ENCODE measurements around the gene AADACL3. TPM values are rescaled to one million over a fixed set of nuclear protein-coding genes. Genes with fewer than 3 reads are reported as not detected.

Gene AADACL3
- total RNA-seq, 1 donor from 2014 or later: not detected

DNA sequence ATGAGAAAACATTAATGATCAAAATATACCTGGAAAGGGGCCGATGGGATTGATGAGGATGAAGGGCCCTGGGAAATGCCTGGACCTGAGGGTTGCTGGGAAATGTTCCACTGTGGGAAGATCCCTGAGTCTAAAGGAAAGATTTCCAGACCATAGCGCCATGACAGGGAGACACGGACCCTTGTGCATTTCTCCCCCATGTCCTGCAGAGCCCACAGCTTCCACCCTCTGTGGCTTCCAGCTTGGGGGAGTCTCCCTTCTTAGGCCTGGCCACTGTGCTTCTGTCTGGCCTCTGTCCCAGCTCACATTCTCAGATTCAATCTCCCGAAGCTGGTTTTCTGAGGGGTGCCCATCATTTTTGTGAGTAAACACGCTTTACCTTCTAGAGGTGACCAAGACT is 56.6 kb downstream of the AADACL3 start:
- no peak for DNase-seq (ENCODE audit: low spot score)
- peaks cover 1% of the 10 kb centered on the region for H3K9me3 Mint-ChIP-seq (ENCODE audit: low read depth)
- no peaks in the 10 kb centered on the region for H3K4me1 Mint-ChIP-seq (ENCODE audit: low read depth)
- no peaks in the 10 kb centered on the region for H3K36me3 Mint-ChIP-seq (ENCODE audit: low read depth)
- no peak overlapping the region for H3K4me3 Mint-ChIP-seq (ENCODE audit: unreplicated experiment)
- TF ChIP-seq, protein P1, sequence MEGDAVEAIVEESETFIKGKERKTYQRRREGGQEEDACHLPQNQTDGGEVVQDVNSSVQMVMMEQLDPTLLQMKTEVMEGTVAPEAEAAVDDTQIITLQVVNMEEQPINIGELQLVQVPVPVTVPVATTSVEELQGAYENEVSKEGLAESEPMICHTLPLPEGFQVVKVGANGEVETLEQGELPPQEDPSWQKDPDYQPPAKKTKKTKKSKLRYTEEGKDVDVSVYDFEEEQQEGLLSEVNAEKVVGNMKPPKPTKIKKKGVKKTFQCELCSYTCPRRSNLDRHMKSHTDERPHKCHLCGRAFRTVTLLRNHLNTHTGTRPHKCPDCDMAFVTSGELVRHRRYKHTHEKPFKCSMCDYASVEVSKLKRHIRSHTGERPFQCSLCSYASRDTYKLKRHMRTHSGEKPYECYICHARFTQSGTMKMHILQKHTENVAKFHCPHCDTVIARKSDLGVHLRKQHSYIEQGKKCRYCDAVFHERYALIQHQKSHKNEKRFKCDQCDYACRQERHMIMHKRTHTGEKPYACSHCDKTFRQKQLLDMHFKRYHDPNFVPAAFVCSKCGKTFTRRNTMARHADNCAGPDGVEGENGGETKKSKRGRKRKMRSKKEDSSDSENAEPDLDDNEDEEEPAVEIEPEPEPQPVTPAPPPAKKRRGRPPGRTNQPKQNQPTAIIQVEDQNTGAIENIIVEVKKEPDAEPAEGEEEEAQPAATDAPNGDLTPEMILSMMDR (IDR thresholded peaks at IDR 0.05): no peak
- H3K27ac Mint-ChIP-seq (ENCODE audit: unreplicated experiment): no peak overlapping the region
- H3K27me3 Mint-ChIP-seq (ENCODE audit: low read depth): peaks cover 5% of the 10 kb centered on the region

DNA sequence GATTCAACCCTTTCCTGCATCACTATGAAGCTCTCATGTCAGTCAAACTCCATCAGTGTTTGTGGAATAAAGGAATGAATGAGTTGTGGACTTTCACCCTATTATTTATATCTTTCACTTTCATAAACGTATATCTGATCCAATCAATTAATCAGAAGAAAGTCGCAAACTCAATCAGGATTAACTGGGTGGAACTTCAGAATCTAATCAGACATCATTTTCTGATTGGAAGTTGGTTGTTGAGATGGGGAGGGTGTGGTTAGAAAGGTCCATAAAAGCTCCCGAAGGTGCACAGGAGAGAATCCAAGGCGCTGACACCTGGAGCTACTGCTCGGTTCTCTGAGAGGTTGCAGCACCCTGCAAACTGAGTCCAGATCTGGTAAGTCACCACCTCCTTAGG is 57.5 kb downstream of the AADACL3 start, which contains the start of gene PRAMEF12:
Gene PRAMEF12, plus strand, starts transcription at position 301 of the 400 bp plus-strand sequence. CDS start 1,130 bp downstream, outside the sequence.
- Mint-ChIP-seq H3K9me3 (ENCODE audit: low read depth) (no peaks in the 10 kb centered on the region), H3K4me3 (ENCODE audit: unreplicated experiment) (no peak within 1 kb of the TSS), H3K27ac (ENCODE audit: unreplicated experiment) (no peak within 1 kb of the TSS), H3K27me3 (ENCODE audit: low read depth) (peaks cover 5% of the 10 kb centered on the region), H3K36me3 (ENCODE audit: low read depth) (no peaks in the 10 kb centered on the region), H3K4me1 (ENCODE audit: low read depth) (no peaks in the 10 kb centered on the region)
- no peak for DNase-seq (ENCODE audit: low spot score)
- TF ChIP-seq, protein P1 (IDR thresholded peaks at IDR 0.05): no peak

DNA sequence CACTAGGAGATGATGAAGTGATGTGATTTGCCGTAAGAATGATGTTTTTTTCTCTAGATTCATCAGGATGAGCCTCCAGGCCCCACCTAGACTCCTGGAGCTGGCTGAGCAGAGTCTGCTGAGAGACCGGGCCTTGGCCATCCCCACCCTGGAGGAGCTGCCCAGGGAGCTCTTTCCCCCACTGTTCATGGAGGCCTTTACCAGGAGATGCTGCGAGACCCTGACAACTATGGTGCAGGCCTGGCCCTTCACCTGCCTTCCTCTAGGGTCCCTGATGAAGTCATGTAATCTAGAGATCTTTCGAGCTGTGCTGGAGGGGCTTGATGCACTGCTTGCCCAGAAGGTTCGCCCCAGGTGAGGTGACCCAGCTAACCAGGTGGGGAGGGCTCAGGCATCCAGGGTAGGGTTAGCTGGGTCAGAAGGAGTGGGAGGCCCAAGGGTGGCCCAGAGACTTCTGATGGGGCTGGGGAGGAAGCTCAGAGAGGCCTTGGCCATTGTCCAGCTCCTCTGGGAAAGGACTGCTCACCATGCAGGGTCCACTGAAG is 59.0 kb downstream of the AADACL3 start:
- H3K27ac Mint-ChIP-seq (ENCODE audit: unreplicated experiment): no peak overlapping the region
- peaks cover 3% of the 10 kb centered on the region for H3K27me3 Mint-ChIP-seq (ENCODE audit: low read depth)

DNA sequence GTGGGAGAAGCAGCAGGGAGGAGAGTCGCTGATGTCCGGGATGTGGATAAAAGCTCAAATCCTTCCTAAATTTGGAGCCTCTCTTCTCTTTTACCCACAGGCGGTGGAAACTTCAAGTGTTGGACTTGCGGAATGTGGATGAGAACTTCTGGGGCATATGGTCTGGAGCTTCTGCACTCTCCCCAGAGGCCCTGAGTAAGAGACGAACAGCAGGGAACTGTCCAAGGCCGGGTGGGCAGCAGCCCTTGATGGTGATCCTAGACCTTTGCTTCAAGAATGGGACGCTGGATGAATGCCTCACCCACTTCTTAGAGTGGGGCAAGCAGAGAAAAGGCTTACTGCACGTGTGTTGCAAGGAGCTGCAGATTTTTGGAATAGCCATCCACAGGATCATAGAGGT is 59.5 kb downstream of the AADACL3 start:
- Mint-ChIP-seq H3K27ac (ENCODE audit: unreplicated experiment) (no peak overlapping the region), H3K27me3 (ENCODE audit: low read depth) (no peaks in the 10 kb centered on the region), H3K36me3 (ENCODE audit: low read depth) (no peaks in the 10 kb centered on the region), H3K4me3 (ENCODE audit: unreplicated experiment) (no peak overlapping the region), H3K9me3 (ENCODE audit: low read depth) (no peaks in the 10 kb centered on the region), H3K4me1 (ENCODE audit: low read depth) (no peaks in the 10 kb centered on the region)
- TF ChIP-seq, protein P1 (IDR thresholded peaks at IDR 0.05): no peak
- DNase-seq (ENCODE audit: low spot score): no peak

More for the DNA sequence above, 59.0 kb downstream of the AADACL3 start:
- Mint-ChIP-seq H3K36me3 (ENCODE audit: low read depth) (no peaks in the 10 kb centered on the region), H3K4me1 (ENCODE audit: low read depth) (no peaks in the 10 kb centered on the region), H3K4me3 (ENCODE audit: unreplicated experiment) (no peak overlapping the region), H3K9me3 (ENCODE audit: low read depth) (no peaks in the 10 kb centered on the region)
- TF ChIP-seq, protein P1 (IDR thresholded peaks at IDR 0.05): no peak
- no peak for DNase-seq (ENCODE audit: low spot score)

- TF ChIP-seq, protein P1 (IDR thresholded peaks at IDR 0.05): no peak
- Mint-ChIP-seq H3K4me1 (ENCODE audit: low read depth) (no peaks in the 10 kb centered on the region), H3K27me3 (ENCODE audit: low read depth) (no peaks in the 10 kb centered on the region), H3K4me3 (ENCODE audit: unreplicated experiment) (no peak overlapping the region), H3K27ac (ENCODE audit: unreplicated experiment) (no peak overlapping the region), H3K9me3 (ENCODE audit: low read depth) (no peaks in the 10 kb centered on the region), H3K36me3 (ENCODE audit: low read depth) (no peaks in the 10 kb centered on the region)
- DNase-seq (ENCODE audit: low spot score): no peak
Measured at GRCh38 chr1:12776801-12777557, 61.1 kb downstream of the AADACL3 start.

Other genes starting within 250 kb of the AADACL3 start
- gene DHRS3, start 97.9 kb upstream of the AADACL3 start, total RNA-seq: 28.0 to 31.9 TPM (median 31.8 TPM) in 3 replicates
- gene AADACL4, start 72.0 kb upstream of the AADACL3 start, total RNA-seq: not detected in 3 replicates
- not detected in 3 replicates for gene CFAP107, start 30.1 kb downstream of the AADACL3 start, total RNA-seq
- not detected in 3 replicates for gene PRAMEF12, start 57.6 kb downstream of the AADACL3 start, total RNA-seq
- not detected in 3 replicates for gene PRAMEF1, start 75.3 kb downstream of the AADACL3 start, total RNA-seq
- not detected in 3 replicates for gene PRAMEF11, start 115.3 kb downstream of the AADACL3 start, total RNA-seq
- not detected in 3 replicates for gene HNRNPCL1, start 132.6 kb downstream of the AADACL3 start, total RNA-seq
- not detected in 3 replicates for gene PRAMEF2, start 141.0 kb downstream of the AADACL3 start, total RNA-seq
- not detected in 3 replicates for gene PRAMEF4, start 170.1 kb downstream of the AADACL3 start, total RNA-seq
- gene PRAMEF10, start 182.2 kb downstream of the AADACL3 start, total RNA-seq: not detected in 3 replicates
- not detected in 3 replicates for gene PRAMEF7, start 200.5 kb downstream of the AADACL3 start, total RNA-seq
- gene PRAMEF6, start 231.5 kb downstream of the AADACL3 start, total RNA-seq: not detected in 3 replicates